Measurements from ENCODE around the gene WDR86. TPM values are rescaled to one million over a fixed set of nuclear protein-coding genes. Genes with fewer than 3 reads are reported as not detected.

WDR86 gene
- total RNA-seq, 6 donors from 2014 or later = 1.1 to 17.4 (median 3.9) TPM

DNA sequence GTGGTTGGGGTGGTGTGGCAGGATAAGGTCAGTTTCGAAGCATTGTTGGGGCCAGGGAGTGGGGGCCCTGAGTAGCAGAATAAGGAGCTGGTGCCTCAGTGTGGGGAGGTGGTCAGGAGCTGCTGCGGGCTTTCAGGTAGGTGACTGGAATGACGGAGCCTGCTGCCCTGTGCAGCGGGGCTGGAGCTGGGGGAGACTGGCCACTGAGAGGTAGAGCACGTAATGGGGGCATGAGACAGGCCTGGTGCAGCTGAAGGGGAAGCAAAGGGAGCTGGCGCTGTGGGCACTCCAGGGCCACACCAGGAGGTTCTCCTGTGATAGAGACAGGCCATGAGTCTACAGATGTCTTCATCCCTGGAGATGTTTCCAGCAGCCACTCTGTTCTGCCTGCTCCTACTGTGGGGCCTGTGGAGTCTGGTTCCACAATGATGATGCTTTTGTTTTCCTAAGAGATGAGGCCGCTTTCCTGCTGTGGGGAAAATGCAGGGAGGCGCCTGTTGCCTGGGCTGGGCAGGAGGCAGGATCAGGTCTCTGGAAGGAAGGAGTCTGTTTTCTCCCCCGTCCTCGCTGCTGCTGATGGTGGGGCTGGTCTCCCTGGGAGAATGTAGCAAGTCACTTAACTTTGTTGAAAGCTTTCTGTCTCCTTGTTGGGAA, 37.1 kb downstream of the WDR86 start:
- 94 to 98% methylated on average over 9 to 10 of the region's 10 CpGs for WGBS, 2 donors
- no peak overlapping the region for H3K4me3 ChIP-seq
- peaks cover 0 to 7% (median 5%) of the 10 kb centered on the region in 4 donors for H3K4me1 ChIP-seq
- TF ChIP-seq POLR2A (IDR thresholded peaks at IDR 0.05) = no peak
- TF ChIP-seq POLR2AphosphoS5 (IDR thresholded peaks at IDR 0.05) = no peak
- no peak for TF ChIP-seq EP300 (IDR thresholded peaks at IDR 0.05)
- TF ChIP-seq, protein P1, sequence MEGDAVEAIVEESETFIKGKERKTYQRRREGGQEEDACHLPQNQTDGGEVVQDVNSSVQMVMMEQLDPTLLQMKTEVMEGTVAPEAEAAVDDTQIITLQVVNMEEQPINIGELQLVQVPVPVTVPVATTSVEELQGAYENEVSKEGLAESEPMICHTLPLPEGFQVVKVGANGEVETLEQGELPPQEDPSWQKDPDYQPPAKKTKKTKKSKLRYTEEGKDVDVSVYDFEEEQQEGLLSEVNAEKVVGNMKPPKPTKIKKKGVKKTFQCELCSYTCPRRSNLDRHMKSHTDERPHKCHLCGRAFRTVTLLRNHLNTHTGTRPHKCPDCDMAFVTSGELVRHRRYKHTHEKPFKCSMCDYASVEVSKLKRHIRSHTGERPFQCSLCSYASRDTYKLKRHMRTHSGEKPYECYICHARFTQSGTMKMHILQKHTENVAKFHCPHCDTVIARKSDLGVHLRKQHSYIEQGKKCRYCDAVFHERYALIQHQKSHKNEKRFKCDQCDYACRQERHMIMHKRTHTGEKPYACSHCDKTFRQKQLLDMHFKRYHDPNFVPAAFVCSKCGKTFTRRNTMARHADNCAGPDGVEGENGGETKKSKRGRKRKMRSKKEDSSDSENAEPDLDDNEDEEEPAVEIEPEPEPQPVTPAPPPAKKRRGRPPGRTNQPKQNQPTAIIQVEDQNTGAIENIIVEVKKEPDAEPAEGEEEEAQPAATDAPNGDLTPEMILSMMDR (IDR thresholded peaks at IDR 0.05) = no peak
- H3K27me3 ChIP-seq = no peaks in the 10 kb centered on the region
- H3K36me3 ChIP-seq = peaks cover 24 to 91% (median 69%) of the 10 kb centered on the region in 4 donors
- DNase-seq (no peak), ATAC-seq (ENCODE audit: low FRiP score in 2 of 2) (no peak)
- no peak overlapping the region for H3K27ac ChIP-seq
- no peaks in the 10 kb centered on the region for H3K9me3 ChIP-seq

DNA sequence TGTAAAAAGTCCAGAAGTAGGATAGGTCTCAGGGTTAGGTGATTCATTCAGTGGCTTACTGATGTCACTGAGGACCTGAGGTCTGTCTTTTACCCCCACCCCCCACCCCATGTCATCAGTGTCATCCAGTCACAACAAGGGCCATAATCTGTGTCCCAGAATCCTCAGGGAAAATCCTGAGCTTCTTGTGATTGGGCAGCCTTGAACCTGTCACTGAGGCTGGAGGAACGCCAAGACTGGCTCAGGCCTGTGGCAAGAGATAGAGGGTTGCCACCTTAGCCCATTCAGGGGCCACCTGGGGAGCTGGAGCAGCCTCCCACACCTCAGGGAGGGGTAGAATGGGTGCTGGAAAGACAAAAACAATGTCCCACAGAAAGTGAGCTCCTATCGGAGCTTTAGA, 38.6 kb downstream of the WDR86 start:
- ATAC-seq (ENCODE audit: low FRiP score in 2 of 2) (no peak), DNase-seq (no peak)
- H3K27me3 ChIP-seq = no peaks in the 10 kb centered on the region
- no peak overlapping the region for H3K4me3 ChIP-seq
- no peaks in the 10 kb centered on the region for H3K9me3 ChIP-seq
- WGBS, 2 donors = 89 to 100% methylated on average over 2 of the region's 2 CpGs
- H3K27ac ChIP-seq = no peak overlapping the region
- H3K36me3 ChIP-seq = peaks cover 17 to 76% (median 55%) of the 10 kb centered on the region in 4 donors
- TF ChIP-seq POLR2A (IDR thresholded peaks at IDR 0.05) = no peak
- TF ChIP-seq, protein P1 (IDR thresholded peaks at IDR 0.05) = no peak
- TF ChIP-seq EP300 (IDR thresholded peaks at IDR 0.05) = no peak
- TF ChIP-seq POLR2AphosphoS5 (IDR thresholded peaks at IDR 0.05) = no peak
- peaks cover 4 to 8% (median 6%) of the 10 kb centered on the region in 4 donors for H3K4me1 ChIP-seq

DNA sequence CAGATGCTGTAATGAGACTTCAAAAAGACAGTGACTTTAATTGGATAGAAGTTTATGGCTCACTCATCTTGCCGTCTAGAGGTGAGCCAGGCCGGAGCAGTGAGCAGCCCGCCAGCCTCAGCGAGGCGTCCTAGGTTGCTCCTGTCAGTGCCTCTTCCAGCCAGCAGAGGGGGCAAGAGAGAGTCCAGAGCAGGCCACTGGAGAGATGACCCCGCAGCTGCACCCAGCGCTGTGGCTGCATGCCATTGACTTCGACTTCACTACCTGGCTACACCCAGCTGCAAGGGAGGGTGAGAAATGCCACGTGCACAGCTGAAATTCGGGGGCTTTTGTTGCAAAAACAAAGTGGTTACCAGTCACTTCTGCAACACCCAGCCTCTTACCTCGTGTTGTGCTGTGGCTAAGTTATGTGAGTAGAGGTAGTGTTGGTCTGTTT, 41.7 kb downstream of the WDR86 start:
- Histone ChIP-seq H3K4me3 (no peak overlapping the region), H3K36me3 (peaks cover 3 to 52% (median 28%) of the 10 kb centered on the region in 4 donors), H3K9me3 (no peaks in the 10 kb centered on the region), H3K4me1 (peaks cover 6 to 11% (median 7%) of the 10 kb centered on the region in 4 donors), H3K27ac (no peak overlapping the region), H3K27me3 (no peaks in the 10 kb centered on the region)
- WGBS, 2 donors = 16 to 18% methylated on average over 11 of the region's 11 CpGs
- DNase-seq (peak; percentile 83 to 87), ATAC-seq (ENCODE audit: low FRiP score in 2 of 2) (peak; percentile 94 to 96)
- TF ChIP-seq EP300 (IDR thresholded peaks at IDR 0.05) = no peak
- no peak for TF ChIP-seq POLR2A (IDR thresholded peaks at IDR 0.05)
- TF ChIP-seq, protein P1 (IDR thresholded peaks at IDR 0.05) = peak; percentile 92 to 97 (median 95)
- TF ChIP-seq POLR2AphosphoS5 (IDR thresholded peaks at IDR 0.05) = peak in 1 of 2 donors; percentile 12

DNA sequence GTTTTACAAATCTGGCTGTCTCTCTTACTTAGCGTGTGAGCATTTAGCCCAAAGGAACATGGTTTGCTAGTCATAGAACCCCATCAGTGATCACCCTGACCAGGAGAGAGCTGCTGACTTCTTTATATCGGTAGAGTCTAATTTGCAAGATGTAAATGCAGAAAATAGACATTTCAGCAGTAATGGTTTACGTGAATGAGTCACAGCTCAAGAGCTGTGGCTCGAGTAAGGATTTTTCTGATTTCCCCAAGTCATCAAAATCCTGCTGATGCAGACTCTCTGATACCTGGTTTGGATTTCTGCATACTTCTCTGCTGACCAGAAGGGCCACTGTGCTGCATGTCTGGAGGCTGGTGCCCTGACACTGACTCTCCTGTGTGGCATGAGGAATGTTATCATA, 42.6 kb downstream of the WDR86 start:
- Histone ChIP-seq H3K4me1 (peaks cover 6 to 11% (median 7%) of the 10 kb centered on the region in 4 donors), H3K4me3 (no peak overlapping the region), H3K36me3 (peaks cover 11 to 52% (median 30%) of the 10 kb centered on the region in 4 donors), H3K9me3 (no peaks in the 10 kb centered on the region), H3K27me3 (no peaks in the 10 kb centered on the region), H3K27ac (no peak overlapping the region)
- ATAC-seq (ENCODE audit: low FRiP score in 2 of 2) (no peak), DNase-seq (no peak)
- TF ChIP-seq POLR2A (IDR thresholded peaks at IDR 0.05) = no peak
- TF ChIP-seq, protein P1 (IDR thresholded peaks at IDR 0.05) = no peak
- TF ChIP-seq POLR2AphosphoS5 (IDR thresholded peaks at IDR 0.05) = no peak
- TF ChIP-seq EP300 (IDR thresholded peaks at IDR 0.05) = no peak
- 72 to 75% methylated on average over 4 of the region's 4 CpGs for WGBS, 2 donors

DNA sequence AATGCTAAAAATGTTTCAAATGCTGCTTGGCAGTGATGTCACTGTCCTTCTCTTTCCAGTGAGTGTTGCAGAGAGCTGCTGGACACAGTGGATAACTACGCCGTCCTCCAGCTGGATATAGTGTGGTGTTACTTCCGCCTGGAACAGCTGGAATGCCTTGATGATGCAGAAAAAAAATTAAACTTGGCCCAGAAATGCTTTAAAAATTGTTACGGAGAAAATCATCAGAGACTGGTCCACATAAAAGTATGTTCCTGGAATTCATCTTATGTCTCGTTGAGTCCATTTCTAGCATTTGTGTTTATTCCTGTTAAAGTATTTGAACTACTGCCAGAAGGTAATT, 43.0 kb downstream of the WDR86 start:
- H3K4me1 ChIP-seq = peaks cover 6 to 11% (median 7%) of the 10 kb centered on the region in 4 donors
- no peak overlapping the region for H3K4me3 ChIP-seq
- DNase-seq (no peak), ATAC-seq (ENCODE audit: low FRiP score in 2 of 2) (peak; percentile 61 to 77)
- H3K27me3 ChIP-seq = no peaks in the 10 kb centered on the region
- peaks cover 12 to 53% (median 31%) of the 10 kb centered on the region in 4 donors for H3K36me3 ChIP-seq
- 50 to 73% methylated on average over 5 of the region's 5 CpGs for WGBS, 2 donors
- peak overlapping the region in 2 of 4 donors; percentile 55 to 72 for H3K27ac ChIP-seq
- TF ChIP-seq, protein P1 (IDR thresholded peaks at IDR 0.05) = no peak
- no peak for TF ChIP-seq EP300 (IDR thresholded peaks at IDR 0.05)
- TF ChIP-seq POLR2AphosphoS5 (IDR thresholded peaks at IDR 0.05) = peak; percentile 52 to 67
- no peaks in the 10 kb centered on the region for H3K9me3 ChIP-seq

Measured in upper lobe of left lung (tissue), 6 donors.